Sigmoid colon (tissue), 4 donors: Measurements from ENCODE around the gene RFPL3.

Experiments used
- CTCF ChIP-seq, 4 experiments: fragments of 450-650 bp in 3 of 4; fragments of 200-600 bp in 1 of 4; IDR thresholded peaks; one replicate each; pipeline ENCODE4 v1.5.1; 2016 to 2019; ENCODE audit warnings: antibody characterized with exemption in 4 of 4, mild to moderate bottlenecking in 3 of 4, moderate library complexity in 2 of 4
- POLR2A ChIP-seq, 2 donors: fragments of 450-650 bp; IDR thresholded peaks; one replicate each; pipeline ENCODE4 v1.6.1; 2016; ENCODE audit warnings: antibody characterized with exemption in 2 of 2, mild to moderate bottlenecking in 2 of 2, moderate library complexity in 2 of 2
- POLR2AphosphoS5 ChIP-seq, 4 donors: sonication (generic); formaldehyde crosslinking; IDR thresholded peaks; one replicate each; pipeline ENCODE4 v1.6.1; 2017; ENCODE audit warnings: antibody characterized with exemption in 4 of 4

GRCh38 chr22:32308191-32308590, 49.5 kb upstream of the RFPL3 start:
- TF ChIP-seq CTCF (IDR thresholded peaks at IDR 0.05) (no peak), POLR2A (IDR thresholded peaks at IDR 0.05) (no peak), POLR2AphosphoS5 (IDR thresholded peaks at IDR 0.05) (no peak)
